Measurements from ENCODE around the gene FN1. TPM values are rescaled to one million over a fixed set of nuclear protein-coding genes. Genes with fewer than 3 reads are reported as not detected.

FN1 gene
- total and polyA plus RNA-seq, 2 donors (not counting 1 experiment from before 2014, with no cell fraction given), result 0.05 TPM; not detected in 1

DNA sequence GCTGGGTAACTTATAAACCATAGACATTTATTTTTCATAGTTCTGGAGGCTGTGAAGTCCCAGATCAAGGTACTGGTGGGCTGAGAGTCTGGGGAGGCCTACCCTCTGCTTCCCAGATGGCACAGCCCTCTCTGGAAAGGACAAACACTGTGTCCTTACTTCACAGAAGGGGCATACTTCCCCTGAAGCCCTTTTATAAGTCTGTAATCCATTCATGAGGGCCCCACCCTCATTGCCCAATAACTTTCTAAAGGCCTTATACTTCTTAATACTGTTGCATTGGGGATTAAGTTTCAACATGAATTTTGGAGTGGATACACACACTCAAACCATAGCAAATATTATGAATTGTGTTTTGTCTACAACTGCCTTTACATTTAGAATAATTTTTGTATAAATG is 88.0 kb downstream of the FN1 start:
- H3K4me2 ChIP-seq (replicated peaks; ENCODE audit: low read depth, low read length, poor library complexity, severe bottlenecking), result no peak overlapping the region
- ChIA-PET POLR2A (no interaction called here), CTCF (no interaction called here)
- Mint-ChIP-seq H3K27me3 (no peaks in the 10 kb centered on the region), H3K4me3 (no peak overlapping the region), H3K27ac (no peak overlapping the region), H3K9me3 (ENCODE audit: insufficient read depth) (no peaks in the 10 kb centered on the region), H3K4me1 (no peaks in the 10 kb centered on the region)
- H3K9me3 ChIP-seq (ENCODE audit: control extremely low read depth in 1 of 3, control insufficient read depth in 2 of 3, insufficient read depth in 1 of 3, low read length in 2 of 3), result no peaks in the 10 kb centered on the region
- DNase-seq (no peak), ATAC-seq (ENCODE audit: low read depth) (no peak)
- no peaks in the 10 kb centered on the region for H3K4me1 ChIP-seq (ENCODE audit: control insufficient read depth in 2 of 2, insufficient read depth in 2 of 2, low read length in 2 of 2)
- TF ChIP-seq, protein P1, sequence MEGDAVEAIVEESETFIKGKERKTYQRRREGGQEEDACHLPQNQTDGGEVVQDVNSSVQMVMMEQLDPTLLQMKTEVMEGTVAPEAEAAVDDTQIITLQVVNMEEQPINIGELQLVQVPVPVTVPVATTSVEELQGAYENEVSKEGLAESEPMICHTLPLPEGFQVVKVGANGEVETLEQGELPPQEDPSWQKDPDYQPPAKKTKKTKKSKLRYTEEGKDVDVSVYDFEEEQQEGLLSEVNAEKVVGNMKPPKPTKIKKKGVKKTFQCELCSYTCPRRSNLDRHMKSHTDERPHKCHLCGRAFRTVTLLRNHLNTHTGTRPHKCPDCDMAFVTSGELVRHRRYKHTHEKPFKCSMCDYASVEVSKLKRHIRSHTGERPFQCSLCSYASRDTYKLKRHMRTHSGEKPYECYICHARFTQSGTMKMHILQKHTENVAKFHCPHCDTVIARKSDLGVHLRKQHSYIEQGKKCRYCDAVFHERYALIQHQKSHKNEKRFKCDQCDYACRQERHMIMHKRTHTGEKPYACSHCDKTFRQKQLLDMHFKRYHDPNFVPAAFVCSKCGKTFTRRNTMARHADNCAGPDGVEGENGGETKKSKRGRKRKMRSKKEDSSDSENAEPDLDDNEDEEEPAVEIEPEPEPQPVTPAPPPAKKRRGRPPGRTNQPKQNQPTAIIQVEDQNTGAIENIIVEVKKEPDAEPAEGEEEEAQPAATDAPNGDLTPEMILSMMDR (IDR thresholded peaks at IDR 0.05), result no peak
- no peak for TF ChIP-seq EZH2 (IDR thresholded peaks at IDR 0.05; ENCODE audit: borderline replicate concordance, insufficient read depth, low read depth, low read length, poor library complexity, severe bottlenecking)
- H3K27me3 ChIP-seq (replicated peaks in 1 of 4; ENCODE audit: control extremely low read depth in 1 of 4, control insufficient read depth in 3 of 4, insufficient read depth in 4 of 4, low read length in 3 of 4), result no peaks in the 10 kb centered on the region
- peaks cover 3 to 59% of the 10 kb centered on the region in 2 experiments for H3K36me3 ChIP-seq (replicated peaks in 1 of 2; ENCODE audit: control extremely low read depth in 1 of 2, control insufficient read depth in 1 of 2, extremely low read depth in 1 of 2, insufficient read depth in 2 of 2, low read length in 1 of 2)
- no peak overlapping the region for H3K27ac ChIP-seq (ENCODE audit: low read length in 2 of 2)
- H3K4me3 ChIP-seq (ENCODE audit: control extremely low read depth in 1 of 5, extremely low read depth in 1 of 5, insufficient read depth in 1 of 5, low read depth in 2 of 5, low read length in 4 of 5), result no peak overlapping the region
- H4K20me1 ChIP-seq (ENCODE audit: control insufficient read depth, insufficient read depth, low read length, poor library complexity, severe bottlenecking), result no peaks in the 10 kb centered on the region
- no peaks in the 10 kb centered on the region for H3K79me2 ChIP-seq (ENCODE audit: control insufficient read depth, insufficient read depth, low read length)
- no peak overlapping the region for H2AFZ ChIP-seq (ENCODE audit: insufficient read depth, low read depth, low read length, poor library complexity, severe bottlenecking)
- intact Hi-C loops (cut with micrococcal nuclease), result no loop called here
- H3K9ac ChIP-seq (ENCODE audit: low read length), result no peak overlapping the region

DNA sequence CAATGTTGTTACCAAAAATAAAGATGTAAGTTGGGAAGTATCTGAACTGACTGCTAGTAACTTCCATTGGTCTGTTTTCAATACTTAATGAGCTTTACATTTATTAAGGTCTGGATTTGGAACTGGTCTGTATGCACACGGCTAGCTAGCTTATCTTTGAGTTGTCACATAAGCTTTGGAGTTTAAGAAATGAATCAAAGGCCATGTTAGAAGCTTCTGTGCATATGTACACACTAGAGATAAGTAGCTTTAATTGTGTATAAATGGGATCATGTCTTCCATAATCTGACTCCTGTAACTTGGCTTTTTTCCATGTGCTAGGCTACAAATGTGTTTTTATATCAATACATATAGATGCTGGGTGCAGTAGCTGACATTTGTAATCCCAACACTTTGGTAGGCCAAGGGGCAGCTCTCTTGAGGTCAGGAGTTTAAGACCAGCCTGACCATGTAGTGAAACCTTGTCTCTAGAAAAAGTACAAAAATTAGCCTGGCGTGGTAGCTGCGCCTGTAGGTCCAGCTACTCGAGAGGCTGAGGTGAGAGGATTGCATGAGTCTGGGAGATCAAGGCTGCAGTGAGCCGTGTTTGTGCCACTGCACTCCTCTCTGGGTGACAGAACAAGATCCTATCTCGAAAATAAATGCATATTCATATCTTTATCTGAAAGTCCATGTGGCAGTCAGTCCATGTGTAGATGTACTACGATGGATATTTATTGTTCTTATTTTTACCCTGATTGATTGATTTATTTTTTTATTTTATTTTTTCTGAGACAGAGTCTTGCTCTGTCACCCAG is 96.8 kb downstream of the FN1 start:
- no peaks in the 10 kb centered on the region for H3K27me3 Mint-ChIP-seq
- Histone ChIP-seq H3K27me3 (replicated peaks in 1 of 4; ENCODE audit: control extremely low read depth in 1 of 4, control insufficient read depth in 3 of 4, insufficient read depth in 4 of 4, low read length in 3 of 4) (no peaks in the 10 kb centered on the region), H2AFZ (ENCODE audit: insufficient read depth, low read depth, low read length, poor library complexity, severe bottlenecking) (no peak overlapping the region), H3K4me3 (ENCODE audit: control extremely low read depth in 1 of 5, extremely low read depth in 1 of 5, insufficient read depth in 1 of 5, low read depth in 2 of 5, low read length in 4 of 5) (no peak overlapping the region), H3K27ac (ENCODE audit: low read length in 2 of 2) (no peak overlapping the region), H3K4me2 (replicated peaks; ENCODE audit: low read depth, low read length, poor library complexity, severe bottlenecking) (no peak overlapping the region), H3K4me1 (ENCODE audit: control insufficient read depth in 2 of 2, insufficient read depth in 2 of 2, low read length in 2 of 2) (no peaks in the 10 kb centered on the region), H4K20me1 (ENCODE audit: control insufficient read depth, insufficient read depth, low read length, poor library complexity, severe bottlenecking) (no peaks in the 10 kb centered on the region), H3K9me3 (ENCODE audit: control extremely low read depth in 1 of 3, control insufficient read depth in 2 of 3, insufficient read depth in 1 of 3, low read length in 2 of 3) (no peaks in the 10 kb centered on the region), H3K36me3 (replicated peaks in 1 of 2; ENCODE audit: control extremely low read depth in 1 of 2, control insufficient read depth in 1 of 2, extremely low read depth in 1 of 2, insufficient read depth in 2 of 2, low read length in 1 of 2) (peaks cover 0 to 77% of the 10 kb centered on the region in 2 experiments), H3K79me2 (ENCODE audit: control insufficient read depth, insufficient read depth, low read length) (no peaks in the 10 kb centered on the region), H3K9ac (ENCODE audit: low read length) (no peak overlapping the region)
- POLR2A ChIA-PET, result no interaction called here
- intact Hi-C loops (cut with micrococcal nuclease), result no loop called here
- 100% methylated on average over 5 of the region's 7 CpGs for WGBS (ENCODE audit: insufficient coverage)
- CTCF ChIA-PET, result no interaction called here
- ATAC-seq (ENCODE audit: low read depth), result no peak
- no peak for DNase-seq
- no peak overlapping the region for H3K4me3 Mint-ChIP-seq
- no peak for TF ChIP-seq EZH2 (IDR thresholded peaks at IDR 0.05; ENCODE audit: borderline replicate concordance, insufficient read depth, low read depth, low read length, poor library complexity, severe bottlenecking)
- TF ChIP-seq, protein P1 (IDR thresholded peaks at IDR 0.05), result no peak
- H3K9me3 Mint-ChIP-seq (ENCODE audit: insufficient read depth), result no peaks in the 10 kb centered on the region
- no peaks in the 10 kb centered on the region for H3K4me1 Mint-ChIP-seq
- no peak overlapping the region for H3K27ac Mint-ChIP-seq
